ENCODE data around the gene CMA1. TPM values are rescaled to one million over a fixed set of nuclear protein-coding genes. Genes with fewer than 3 reads are reported as not detected.
"Not testable (repeated sequence)": the region's sequence is repeated elsewhere in the genome, so short reads cannot be mapped to it uniquely, and the experiment has no call there.

The CMA1 gene, protein sequence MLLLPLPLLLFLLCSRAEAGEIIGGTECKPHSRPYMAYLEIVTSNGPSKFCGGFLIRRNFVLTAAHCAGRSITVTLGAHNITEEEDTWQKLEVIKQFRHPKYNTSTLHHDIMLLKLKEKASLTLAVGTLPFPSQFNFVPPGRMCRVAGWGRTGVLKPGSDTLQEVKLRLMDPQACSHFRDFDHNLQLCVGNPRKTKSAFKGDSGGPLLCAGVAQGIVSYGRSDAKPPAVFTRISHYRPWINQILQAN
- total RNA-seq: not detected

DNA sequence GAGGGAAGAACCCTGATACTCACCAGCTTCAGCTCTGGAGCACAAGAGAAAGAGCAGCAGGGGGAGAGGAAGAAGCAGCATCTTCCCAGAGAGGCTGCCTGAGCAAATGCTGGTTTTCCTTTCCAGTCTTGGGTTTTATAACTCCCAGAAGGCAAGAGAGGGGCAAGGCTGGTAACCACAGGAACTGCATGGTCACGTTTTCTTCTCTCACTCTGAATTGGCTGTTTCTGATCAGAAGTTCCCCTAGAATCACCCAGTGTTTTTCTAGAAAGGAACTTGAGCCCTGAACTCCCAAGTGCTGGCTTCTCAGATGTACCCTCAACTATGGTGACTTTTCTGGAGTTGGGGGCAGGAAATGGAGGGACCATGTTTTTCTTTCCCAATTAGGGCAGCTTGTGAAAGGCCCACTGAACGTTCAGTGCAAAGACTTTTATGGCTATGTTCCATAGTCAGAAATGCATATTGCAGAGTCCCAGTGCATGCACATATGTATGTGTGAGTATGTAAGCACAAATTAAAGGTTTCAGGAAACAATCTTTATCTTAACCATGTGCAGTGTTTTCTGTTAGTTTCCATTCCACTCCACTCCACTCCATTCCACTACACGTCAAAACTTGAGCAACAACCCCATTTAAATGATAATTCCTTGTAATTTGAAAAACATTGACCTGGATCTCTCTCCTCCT lies at the start of gene CMA1:
Gene CMA1 (minus strand): TSS at position 111 of the 686 bp plus-strand sequence. CDS start 30 bp downstream, at position 81.
- Histone ChIP-seq H3K9me3 (no peaks in the 10 kb centered on the region), H3K27ac (no peak within 1 kb of the TSS), H3K4me3 (no peak within 1 kb of the TSS), H3K36me3 (no peaks in the 10 kb centered on the region), H3K4me1 (no peaks in the 10 kb centered on the region), H3K27me3 (no peaks in the 10 kb centered on the region)
- 20 to 55% methylated on average over 1 to 3 of the region's 3 CpGs for WGBS, 2 donors (ENCODE audit: low coverage in 1 of 2)
- TF ChIP-seq POLR2AphosphoS5 (IDR thresholded peaks at IDR 0.05): no peak
- TF ChIP-seq EP300 (IDR thresholded peaks at IDR 0.05; ENCODE audit: low read depth): no peak
- TF ChIP-seq POLR2A (IDR thresholded peaks at IDR 0.05): no peak
- TF ChIP-seq, protein P1, sequence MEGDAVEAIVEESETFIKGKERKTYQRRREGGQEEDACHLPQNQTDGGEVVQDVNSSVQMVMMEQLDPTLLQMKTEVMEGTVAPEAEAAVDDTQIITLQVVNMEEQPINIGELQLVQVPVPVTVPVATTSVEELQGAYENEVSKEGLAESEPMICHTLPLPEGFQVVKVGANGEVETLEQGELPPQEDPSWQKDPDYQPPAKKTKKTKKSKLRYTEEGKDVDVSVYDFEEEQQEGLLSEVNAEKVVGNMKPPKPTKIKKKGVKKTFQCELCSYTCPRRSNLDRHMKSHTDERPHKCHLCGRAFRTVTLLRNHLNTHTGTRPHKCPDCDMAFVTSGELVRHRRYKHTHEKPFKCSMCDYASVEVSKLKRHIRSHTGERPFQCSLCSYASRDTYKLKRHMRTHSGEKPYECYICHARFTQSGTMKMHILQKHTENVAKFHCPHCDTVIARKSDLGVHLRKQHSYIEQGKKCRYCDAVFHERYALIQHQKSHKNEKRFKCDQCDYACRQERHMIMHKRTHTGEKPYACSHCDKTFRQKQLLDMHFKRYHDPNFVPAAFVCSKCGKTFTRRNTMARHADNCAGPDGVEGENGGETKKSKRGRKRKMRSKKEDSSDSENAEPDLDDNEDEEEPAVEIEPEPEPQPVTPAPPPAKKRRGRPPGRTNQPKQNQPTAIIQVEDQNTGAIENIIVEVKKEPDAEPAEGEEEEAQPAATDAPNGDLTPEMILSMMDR (IDR thresholded peaks at IDR 0.05): no peak
- intact Hi-C loops (cut with DNase I; ENCODE audit: low total_unique reads) (no loop called here), in situ Hi-C loops (cut with MboI; ENCODE audit: low pct_ligation_motif_present in 1 of 4, low pct_unique_long_range_greater_than_20kb in 1 of 4, low sequenced_read_pairs in 3 of 4) (no loop called here)
- DNase-seq: no peak

DNA sequence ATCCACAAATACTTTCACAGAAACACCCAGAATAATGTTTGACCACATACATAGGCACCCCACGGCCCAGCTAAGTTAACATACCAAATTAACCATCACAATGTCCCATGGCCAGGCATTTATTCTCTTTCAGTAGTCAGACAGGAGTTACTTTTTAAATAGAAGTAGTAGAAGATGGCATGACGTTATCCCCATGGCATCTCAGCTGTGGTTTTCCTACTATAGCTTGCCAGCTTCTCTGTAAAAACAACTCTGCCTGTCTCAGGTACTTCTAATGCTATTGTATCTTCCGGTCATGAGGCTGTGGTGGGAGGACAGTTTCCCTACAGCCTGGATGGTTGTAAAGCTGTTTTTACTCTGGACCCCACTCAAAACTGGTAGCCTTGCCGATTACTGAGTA lies 48.7 kb upstream of the CMA1 start:
- in situ Hi-C loops (cut with MboI; ENCODE audit: low pct_ligation_motif_present in 1 of 4, low pct_unique_long_range_greater_than_20kb in 1 of 4, low sequenced_read_pairs in 3 of 4): no loop called here
- TF ChIP-seq EP300 (IDR thresholded peaks at IDR 0.05; ENCODE audit: low read depth) (no peak), POLR2A (IDR thresholded peaks at IDR 0.05) (no peak), POLR2AphosphoS5 (IDR thresholded peaks at IDR 0.05) (no peak)
- TF ChIP-seq, protein P1 (IDR thresholded peaks at IDR 0.05): no peak
- Histone ChIP-seq H3K4me3 (no peak overlapping the region), H3K27me3 (no peaks in the 10 kb centered on the region), H3K4me1 (no peaks in the 10 kb centered on the region), H3K9me3 (no peaks in the 10 kb centered on the region), H3K27ac (no peak overlapping the region), H3K36me3 (no peaks in the 10 kb centered on the region)
- intact Hi-C loops (cut with DNase I; ENCODE audit: low total_unique reads): no loop called here
- no peak for DNase-seq
- WGBS, 2 donors (ENCODE audit: low coverage in 1 of 2): 40 to 56% methylated on average over 1 to 4 of the region's 4 CpGs

DNA sequence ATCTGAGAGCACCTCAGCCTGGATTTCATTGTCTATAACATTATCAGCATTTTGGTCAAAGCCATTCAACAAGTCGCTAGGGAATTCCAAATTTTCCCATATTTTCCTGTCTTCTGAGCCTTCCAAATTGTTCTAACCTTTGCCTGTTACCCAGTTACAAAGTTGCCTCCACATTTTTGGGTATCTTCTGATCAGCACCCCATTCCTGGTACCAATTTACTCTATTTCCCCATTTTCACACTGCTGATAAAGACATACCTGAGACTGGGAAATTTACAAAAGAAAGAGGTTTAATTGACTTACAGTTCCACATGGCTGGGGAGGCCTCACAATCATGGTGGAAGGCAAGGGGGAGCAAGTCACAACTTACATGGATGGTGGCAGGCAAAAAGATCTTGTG lies 41.0 kb upstream of the CMA1 start:
- H3K27me3 ChIP-seq; H3K4me3 ChIP-seq; H3K27ac ChIP-seq; intact Hi-C loops (cut with DNase I; ENCODE audit: low total_unique reads); DNase-seq; H3K9me3 ChIP-seq; in situ Hi-C loops (cut with MboI; ENCODE audit: low pct_ligation_motif_present in 1 of 4, low pct_unique_long_range_greater_than_20kb in 1 of 4, low sequenced_read_pairs in 3 of 4); H3K4me1 ChIP-seq; H3K36me3 ChIP-seq: not testable (repeated sequence)
- WGBS, 2 donors (ENCODE audit: low coverage in 1 of 2): 56 to 80% methylated on average over 1 of the region's 1 CpG

DNA sequence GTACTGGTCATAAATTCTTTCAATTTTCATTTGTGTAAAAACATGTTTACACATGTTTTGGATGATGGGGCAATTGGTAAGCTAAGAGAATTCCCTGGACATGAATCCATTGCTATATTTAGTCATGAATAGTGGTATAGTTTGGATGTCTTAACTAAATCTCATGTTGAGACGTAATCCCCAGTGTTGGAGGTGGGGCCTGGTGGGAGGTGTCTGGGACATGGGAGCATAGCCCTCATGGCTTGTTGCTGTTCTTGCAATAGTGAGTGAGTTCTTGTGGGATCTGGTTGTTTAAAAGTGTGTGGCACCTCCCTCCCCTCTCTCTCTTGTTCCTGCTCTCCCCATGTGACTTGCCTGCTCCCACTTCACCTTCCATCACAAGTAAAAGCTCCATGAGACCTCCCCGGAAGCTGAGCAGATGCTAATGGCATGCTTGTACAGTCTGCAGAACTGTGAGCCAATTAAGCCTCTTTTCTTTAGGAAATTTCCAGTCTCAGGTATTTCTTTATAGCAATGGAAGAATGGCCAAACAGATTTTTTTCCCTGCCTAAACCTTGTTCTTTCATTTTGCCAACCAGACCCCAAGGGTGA lies 34.4 kb upstream of the CMA1 start:
- no peak for DNase-seq
- Histone ChIP-seq H3K27ac (no peak overlapping the region), H3K4me1 (no peaks in the 10 kb centered on the region), H3K4me3 (no peak overlapping the region), H3K27me3 (no peaks in the 10 kb centered on the region), H3K9me3 (no peaks in the 10 kb centered on the region), H3K36me3 (no peaks in the 10 kb centered on the region)
- intact Hi-C loops (cut with DNase I; ENCODE audit: low total_unique reads): no loop called here
- TF ChIP-seq, protein P1 (IDR thresholded peaks at IDR 0.05): no peak
- TF ChIP-seq POLR2AphosphoS5 (IDR thresholded peaks at IDR 0.05) (no peak), EP300 (IDR thresholded peaks at IDR 0.05; ENCODE audit: low read depth) (no peak), POLR2A (IDR thresholded peaks at IDR 0.05) (no peak)
- WGBS, 2 donors (ENCODE audit: low coverage in 1 of 2): 88 to 100% methylated on average over 1 to 2 of the region's 2 CpGs
- in situ Hi-C loops (cut with MboI; ENCODE audit: low pct_ligation_motif_present in 1 of 4, low pct_unique_long_range_greater_than_20kb in 1 of 4, low sequenced_read_pairs in 3 of 4): no loop called here
